Spleen (tissue), 11 donors: Measurements from ENCODE around the gene KIF23. TPM values are rescaled to one million over a fixed set of nuclear protein-coding genes. Genes with fewer than 3 reads are reported as not detected.

Experiments used
- DNase-seq: peaks from one replicate; pipeline ENCODE4 v3.0.0-alpha.2; 2020
- H3K27ac ChIP-seq, 8 donors: fragments of 200-600 bp; sonication (generic) in 7 of 8; 1 replicate in 4 of 8; 2 replicates in 4 of 8; pipeline versions ENCODE4 v1.5.0 to v1.8.0; 2016 to 2021; ENCODE audit warnings: inconsistent platforms in 4 of 8, mild to moderate bottlenecking in 4 of 8, moderate library complexity in 1 of 8
- H3K27me3 ChIP-seq, 7 donors: fragments of 200-600 bp; sonication (generic) in 6 of 7; replicated peaks in 1 of 7; 1 replicate in 4 of 7; 2 replicates in 3 of 7; pipeline versions ENCODE4 v1.5.0 to v1.8.0; 2016 to 2021; ENCODE audit warnings: inconsistent platforms in 3 of 7, mild to moderate bottlenecking in 1 of 7
- H3K36me3 ChIP-seq, 6 donors: fragments of 200-600 bp; sonication (generic) in 5 of 6; 1 replicate in 4 of 6; 2 replicates in 2 of 6; pipeline versions ENCODE4 v1.5.0 to v1.8.0; 2016 to 2021; ENCODE audit warnings: inconsistent platforms in 2 of 6
- H3K4me1 ChIP-seq, 6 donors: fragments of 200-600 bp; sonication (generic) in 5 of 6; 1 replicate in 3 of 6; 2 replicates in 3 of 6; pipeline versions ENCODE4 v1.5.0 to v1.8.0; 2016 to 2021; ENCODE audit warnings: inconsistent platforms in 3 of 6
- H3K4me3 ChIP-seq, 8 donors: fragments of 200-600 bp; sonication (generic) in 7 of 8; 1 replicate in 4 of 8; 2 replicates in 4 of 8; pipeline versions ENCODE4 v1.5.0 to v1.8.0; 2016 to 2021; ENCODE audit warnings: inconsistent platforms in 4 of 8, mild to moderate bottlenecking in 4 of 8, moderate library complexity in 2 of 8
- H3K9me3 ChIP-seq, 8 donors: fragments of 200-600 bp; sonication (generic) in 7 of 8; 1 replicate in 4 of 8; 2 replicates in 4 of 8; pipeline versions ENCODE4 v1.5.0 to v1.8.0; 2016 to 2021; ENCODE audit warnings: inconsistent platforms in 4 of 8
- POLR2A ChIP-seq, 3 donors: fragments of 450-650 bp; IDR thresholded peaks; one replicate each; pipeline ENCODE4 v1.5.1; 2017; ENCODE audit warnings: antibody characterized with exemption in 3 of 3, mild to moderate bottlenecking in 1 of 3
- POLR2AphosphoS5 ChIP-seq, 3 donors: sonication (generic); formaldehyde crosslinking; IDR thresholded peaks; one replicate each; pipeline ENCODE4 v1.5.1; 2017; ENCODE audit warnings: antibody characterized with exemption in 3 of 3
- WGBS, 5 donors: extraction: QIAGEN DNeasy Blood & Tissue Kit in 3 of 5; methylation state at CpG; one replicate each; pipeline versions ENCODE4 v1.1.5 to v1.1.7; 2013 to 2018; 5-methylcytosine and 5-hydroxymethylcytosine counted together
- intact Hi-C: fragments of 100-400 bp; cut with DNase I; formaldehyde crosslinking; loops from one replicate; pipeline ENCODE4 v1.15.0; 2023; ENCODE audit warnings: low total_unique reads
- polyA plus RNA-seq, 3 donors: library from polyadenylated mRNA; stranded (reverse); fragments of 200-250 nt; gene quantifications; one replicate each; pipeline ENCODE4 v1.2.1, GENCODE V29; 2013
- total RNA-seq, 7 donors: library from RNA; depleted of rRNA in 3 of 7; stranded (reverse); fragments of >200 nt in 3 of 7; fragmentation: NEBNext Ultra II Directional in 4 of 7; extraction: Animal tissue kit (Norgen Biotek cat#: 25700) in 4 of 7; gene quantifications; one replicate each; pipeline versions ENCODE4 v1.1.0 to v1.2.1, GENCODE V29; 2016 to 2021
- TF ChIP-seq, protein P1 (sequence below), 11 experiments: fragments of 200-600 bp in 7 of 11; fragments of 450-650 bp in 4 of 11; sonication (generic) in 4 of 11; IDR thresholded peaks in 8 of 11; conservative IDR thresholded peaks in 3 of 11; 1 replicate in 7 of 11; 2 replicates in 4 of 11; pipeline versions ENCODE4 v1.4.0 to v1.8.0; 2016 to 2021; ENCODE audit warnings: antibody characterized with exemption in 11 of 11, inconsistent platforms in 4 of 11, mild to moderate bottlenecking in 1 of 11
- donor health status: healthy with polysubstance abuse.
- donor health status: DM: no; HTN: no; CAD: no; lungs with moderate emphysema.
- donor health status: DM: no; HTN: no; CAD: no.
- donor health status: Bipolar disorder and iron deficiency.
- donor health status: healthy.
- donor health status: DM: no; HTN: no; CAD: no.
- donor health status: DM: yes; HTN: yes; CAD: no.

KIF23 gene
- total and polyA plus RNA-seq, 10 donors = 0.89 to 9.2 (median 4.5) TPM

- Histone ChIP-seq H3K27ac (no peak overlapping the region), H3K9me3 (no peaks in the 10 kb centered on the region), H3K4me3 (peak overlapping the region in 1 of 8 donors; percentile 25), H3K27me3 (peaks cover 0 to 15% (median 0%) of the 10 kb centered on the region in 7 donors), H3K4me1 (peaks cover 0 to 10% (median 8%) of the 10 kb centered on the region in 6 donors), H3K36me3 (no peaks in the 10 kb centered on the region)
- intact Hi-C loops = loop anchor here (2.0 kb wide), 1 partner anchor 336 kb away; no protein-coding TSS in a partner anchor
- TF ChIP-seq, protein P1, sequence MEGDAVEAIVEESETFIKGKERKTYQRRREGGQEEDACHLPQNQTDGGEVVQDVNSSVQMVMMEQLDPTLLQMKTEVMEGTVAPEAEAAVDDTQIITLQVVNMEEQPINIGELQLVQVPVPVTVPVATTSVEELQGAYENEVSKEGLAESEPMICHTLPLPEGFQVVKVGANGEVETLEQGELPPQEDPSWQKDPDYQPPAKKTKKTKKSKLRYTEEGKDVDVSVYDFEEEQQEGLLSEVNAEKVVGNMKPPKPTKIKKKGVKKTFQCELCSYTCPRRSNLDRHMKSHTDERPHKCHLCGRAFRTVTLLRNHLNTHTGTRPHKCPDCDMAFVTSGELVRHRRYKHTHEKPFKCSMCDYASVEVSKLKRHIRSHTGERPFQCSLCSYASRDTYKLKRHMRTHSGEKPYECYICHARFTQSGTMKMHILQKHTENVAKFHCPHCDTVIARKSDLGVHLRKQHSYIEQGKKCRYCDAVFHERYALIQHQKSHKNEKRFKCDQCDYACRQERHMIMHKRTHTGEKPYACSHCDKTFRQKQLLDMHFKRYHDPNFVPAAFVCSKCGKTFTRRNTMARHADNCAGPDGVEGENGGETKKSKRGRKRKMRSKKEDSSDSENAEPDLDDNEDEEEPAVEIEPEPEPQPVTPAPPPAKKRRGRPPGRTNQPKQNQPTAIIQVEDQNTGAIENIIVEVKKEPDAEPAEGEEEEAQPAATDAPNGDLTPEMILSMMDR (IDR thresholded peaks at IDR 0.05 in 8 of 11, conservative IDR thresholded peaks at IDR 0.05 in 3 of 11) = peak; percentile 80 to 99 (median 95)
- TF ChIP-seq POLR2A (IDR thresholded peaks at IDR 0.05) = no peak
- peak in 1 of 3 donors; percentile 54 for TF ChIP-seq POLR2AphosphoS5 (IDR thresholded peaks at IDR 0.05)
- 29 to 31% (median 30%) methylated on average over 36 of the region's 36 CpGs for WGBS, 5 donors
- DNase-seq = peak; percentile 95
Measured at GRCh38 chr15:69394556-69395282, 19.4 kb upstream of the KIF23 start.

GRCh38 chr15:69395460-69395859 lies 18.7 kb upstream of the KIF23 start:
- intact Hi-C loops = loop anchor here (2.0 kb wide), 1 partner anchor 337 kb away; no protein-coding TSS in a partner anchor
- no peaks in the 10 kb centered on the region for H3K9me3 ChIP-seq
- peaks cover 0 to 10% (median 8%) of the 10 kb centered on the region in 6 donors for H3K4me1 ChIP-seq
- 80 to 94% (median 90%) methylated on average over 10 of the region's 10 CpGs for WGBS, 5 donors
- DNase-seq = no peak
- no peaks in the 10 kb centered on the region for H3K36me3 ChIP-seq
- H3K27me3 ChIP-seq = peaks cover 0 to 15% (median 0%) of the 10 kb centered on the region in 7 donors
- no peak overlapping the region for H3K4me3 ChIP-seq
- TF ChIP-seq, protein P1 (IDR thresholded peaks at IDR 0.05 in 8 of 11, conservative IDR thresholded peaks at IDR 0.05 in 3 of 11) = no peak
- TF ChIP-seq POLR2AphosphoS5 (IDR thresholded peaks at IDR 0.05) = no peak
- no peak for TF ChIP-seq POLR2A (IDR thresholded peaks at IDR 0.05)
- H3K27ac ChIP-seq = no peak overlapping the region

- intact Hi-C loops = loop anchor here (2.0 kb wide), 1 partner anchor 337 kb away; no protein-coding TSS in a partner anchor
- H3K27ac ChIP-seq = no peak overlapping the region
- H3K4me1 ChIP-seq = peaks cover 0 to 10% (median 8%) of the 10 kb centered on the region in 6 donors
- TF ChIP-seq POLR2A (IDR thresholded peaks at IDR 0.05) = no peak
- TF ChIP-seq, protein P1 (IDR thresholded peaks at IDR 0.05 in 8 of 11, conservative IDR thresholded peaks at IDR 0.05 in 3 of 11) = no peak
- no peak for TF ChIP-seq POLR2AphosphoS5 (IDR thresholded peaks at IDR 0.05)
- H3K4me3 ChIP-seq = no peak overlapping the region
- 86 to 90% (median 88%) methylated on average over 4 to 5 of the region's 5 CpGs for WGBS, 5 donors
- peaks cover 0 to 15% (median 0%) of the 10 kb centered on the region in 7 donors for H3K27me3 ChIP-seq
- no peaks in the 10 kb centered on the region for H3K36me3 ChIP-seq
- H3K9me3 ChIP-seq = no peaks in the 10 kb centered on the region
- DNase-seq = no peak
Measured at GRCh38 chr15:69395991-69396390, 18.2 kb upstream of the KIF23 start.

GRCh38 chr15:69398491-69398891 lies 15.7 kb upstream of the KIF23 start:
- Histone ChIP-seq H3K27ac (no peak overlapping the region), H3K36me3 (no peaks in the 10 kb centered on the region), H3K27me3 (peaks cover 0 to 15% (median 0%) of the 10 kb centered on the region in 7 donors), H3K9me3 (no peaks in the 10 kb centered on the region), H3K4me3 (no peak overlapping the region), H3K4me1 (peaks cover 0 to 10% (median 8%) of the 10 kb centered on the region in 6 donors)
- intact Hi-C loops = no loop called here
- whole genome bisulfite sequencing, 5 donors = 15 to 30% (median 18%) methylated on average over 5 to 7 of the region's 7 CpGs
- TF ChIP-seq POLR2A (IDR thresholded peaks at IDR 0.05) = no peak
- TF ChIP-seq, protein P1 (IDR thresholded peaks at IDR 0.05 in 8 of 11, conservative IDR thresholded peaks at IDR 0.05 in 3 of 11) = no peak
- no peak for TF ChIP-seq POLR2AphosphoS5 (IDR thresholded peaks at IDR 0.05)
- DNase-seq = no peak
